Esophagus squamous epithelium (tissue), 4 donors: ENCODE results near the gene AATK.

Experiments
- POLR2A ChIP-seq, 4 donors: fragments of 450-650 bp; IDR thresholded peaks; one replicate each; pipeline ENCODE4 v1.6.1; 2017; ENCODE audit warnings: antibody characterized with exemption in 4 of 4, mild to moderate bottlenecking in 4 of 4, moderate library complexity in 3 of 4
- TF ChIP-seq, protein P1 (sequence below), 6 experiments: fragments of 450-650 bp in 4 of 6; fragments of 200-600 bp in 2 of 6; sonication (generic) in 2 of 6; IDR thresholded peaks; one replicate each; pipeline ENCODE4 v1.5.1; 2016 to 2019; ENCODE audit warnings: antibody characterized with exemption in 6 of 6, mild to moderate bottlenecking in 4 of 6, moderate library complexity in 4 of 6

DNA sequence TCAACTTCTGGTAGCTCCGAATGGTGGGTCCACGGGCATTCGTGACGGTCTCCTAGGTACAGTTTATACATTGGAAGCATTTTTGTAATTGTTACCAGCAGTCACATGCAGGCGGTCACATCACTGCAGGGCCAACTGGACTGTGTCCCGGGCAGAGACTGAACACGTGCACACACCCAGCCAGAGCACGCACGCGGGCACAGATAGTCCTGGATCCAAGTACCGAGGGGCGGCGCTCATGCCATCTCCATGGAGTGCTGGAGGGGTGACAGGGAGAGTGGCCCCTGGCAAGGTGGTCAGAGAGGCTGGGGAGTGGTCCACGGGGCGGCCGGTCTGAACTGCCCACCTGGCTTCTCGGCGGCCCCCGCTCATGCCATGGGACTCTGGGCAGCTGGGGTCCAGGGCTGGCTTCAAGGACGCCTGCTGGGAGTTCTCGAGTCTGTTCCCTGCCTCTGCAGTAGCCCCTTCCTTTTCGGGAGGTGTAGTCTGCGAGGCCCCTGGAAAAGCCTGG lies 96.8 kb downstream of the AATK start:
- TF ChIP-seq, protein P1, sequence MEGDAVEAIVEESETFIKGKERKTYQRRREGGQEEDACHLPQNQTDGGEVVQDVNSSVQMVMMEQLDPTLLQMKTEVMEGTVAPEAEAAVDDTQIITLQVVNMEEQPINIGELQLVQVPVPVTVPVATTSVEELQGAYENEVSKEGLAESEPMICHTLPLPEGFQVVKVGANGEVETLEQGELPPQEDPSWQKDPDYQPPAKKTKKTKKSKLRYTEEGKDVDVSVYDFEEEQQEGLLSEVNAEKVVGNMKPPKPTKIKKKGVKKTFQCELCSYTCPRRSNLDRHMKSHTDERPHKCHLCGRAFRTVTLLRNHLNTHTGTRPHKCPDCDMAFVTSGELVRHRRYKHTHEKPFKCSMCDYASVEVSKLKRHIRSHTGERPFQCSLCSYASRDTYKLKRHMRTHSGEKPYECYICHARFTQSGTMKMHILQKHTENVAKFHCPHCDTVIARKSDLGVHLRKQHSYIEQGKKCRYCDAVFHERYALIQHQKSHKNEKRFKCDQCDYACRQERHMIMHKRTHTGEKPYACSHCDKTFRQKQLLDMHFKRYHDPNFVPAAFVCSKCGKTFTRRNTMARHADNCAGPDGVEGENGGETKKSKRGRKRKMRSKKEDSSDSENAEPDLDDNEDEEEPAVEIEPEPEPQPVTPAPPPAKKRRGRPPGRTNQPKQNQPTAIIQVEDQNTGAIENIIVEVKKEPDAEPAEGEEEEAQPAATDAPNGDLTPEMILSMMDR (IDR thresholded peaks at IDR 0.05): no peak
- no peak for TF ChIP-seq POLR2A (IDR thresholded peaks at IDR 0.05)
